ENCODE data around the gene CC2D2B. TPM values are rescaled to one million over a fixed set of nuclear protein-coding genes. Genes with fewer than 3 reads are reported as not detected.

The CC2D2B gene
- total and polyA plus RNA-seq, 2 of the 13 experiments (the other 11 are each of a cell fraction or from before 2014, with no cell fraction given), result 0.20 TPM; not detected in 1

GRCh38 chr10:96043033-96043892 is 135.5 kb downstream of the CC2D2B start, which contains the start of gene CCNJ (continued):
- TF ChIP-seq, protein P1, sequence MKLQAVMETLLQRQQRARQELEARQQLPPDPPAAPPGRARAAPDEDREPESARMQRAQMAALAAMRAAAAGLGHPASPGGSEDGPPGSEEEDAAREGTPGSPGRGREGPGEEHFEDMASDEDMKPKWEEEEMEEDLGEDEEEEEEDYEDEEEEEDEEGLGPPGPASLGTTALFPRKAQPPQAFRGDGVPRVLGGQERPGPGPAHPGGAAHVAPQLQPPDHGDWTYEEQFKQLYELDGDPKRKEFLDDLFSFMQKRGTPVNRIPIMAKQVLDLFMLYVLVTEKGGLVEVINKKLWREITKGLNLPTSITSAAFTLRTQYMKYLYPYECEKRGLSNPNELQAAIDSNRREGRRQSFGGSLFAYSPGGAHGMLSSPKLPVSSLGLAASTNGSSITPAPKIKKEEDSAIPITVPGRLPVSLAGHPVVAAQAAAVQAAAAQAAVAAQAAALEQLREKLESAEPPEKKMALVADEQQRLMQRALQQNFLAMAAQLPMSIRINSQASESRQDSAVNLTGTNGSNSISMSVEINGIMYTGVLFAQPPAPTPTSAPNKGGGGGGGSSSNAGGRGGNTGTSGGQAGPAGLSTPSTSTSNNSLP (IDR thresholded peaks at IDR 0.05; ENCODE audit: low read depth, low read length), result no peak
- TF ChIP-seq SP1 (IDR thresholded peaks at IDR 0.05) (no peak), SP1 (CRISPR knock-in tag; IDR thresholded peaks at IDR 0.05) (no peak), THAP9 (CRISPR knock-in tag; IDR thresholded peaks at IDR 0.05; ENCODE audit: borderline replicate concordance) (no peak), NFKBIZ (CRISPR knock-in tag; IDR thresholded peaks at IDR 0.05) (no peak), ZFP1 (CRISPR knock-in tag; IDR thresholded peaks at IDR 0.05) (no peak), ZNF792 (CRISPR knock-in tag; IDR thresholded peaks at IDR 0.05) (no peak; the same call in 1 of the 2 replicates), SIX1 (CRISPR knock-in tag; IDR thresholded peaks at IDR 0.05; ENCODE audit: borderline replicate concordance) (no peak), HMG20A (CRISPR knock-in tag; IDR thresholded peaks at IDR 0.05; ENCODE audit: borderline replicate concordance) (no peak), MTA1 (CRISPR knock-in tag; IDR thresholded peaks at IDR 0.05; ENCODE audit: borderline replicate concordance) (peak; percentile 33; the same call in 1 of the 2 replicates), RBM22 (optimal IDR thresholded peaks at IDR 0.05; ENCODE audit: low read length) (no peak), ZNF317 (CRISPR knock-in tag; IDR thresholded peaks at IDR 0.05) (no peak), NFYC (CRISPR knock-in tag; IDR thresholded peaks at IDR 0.05) (peak; percentile 88), KDM1A (CRISPR knock-in tag; IDR thresholded peaks at IDR 0.05) (no peak), PAF1 (CRISPR knock-in tag; IDR thresholded peaks at IDR 0.05) (no peak), NR2C2 (CRISPR knock-in tag; IDR thresholded peaks at IDR 0.05; ENCODE audit: borderline replicate concordance) (peak; percentile 67)
- TF ChIP-seq, protein P2, sequence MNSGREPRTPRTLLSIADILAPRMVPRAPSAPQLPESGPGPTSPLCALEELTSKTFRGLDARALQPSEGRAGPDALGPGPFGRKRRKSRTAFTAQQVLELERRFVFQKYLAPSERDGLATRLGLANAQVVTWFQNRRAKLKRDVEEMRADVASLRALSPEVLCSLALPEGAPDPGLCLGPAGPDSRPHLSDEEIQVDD (CRISPR knock-in tag; IDR thresholded peaks at IDR 0.05; ENCODE audit: borderline replicate concordance), result peak; percentile 88; the same call in 1 of the 2 replicates
- TF ChIP-seq, protein P3, sequence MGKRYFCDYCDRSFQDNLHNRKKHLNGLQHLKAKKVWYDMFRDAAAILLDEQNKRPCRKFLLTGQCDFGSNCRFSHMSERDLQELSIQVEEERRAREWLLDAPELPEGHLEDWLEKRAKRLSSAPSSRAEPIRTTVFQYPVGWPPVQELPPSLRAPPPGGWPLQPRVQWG (CRISPR knock-in tag; IDR thresholded peaks at IDR 0.05; ENCODE audit: borderline replicate concordance, low read depth), result no peak
- TF ChIP-seq, protein P4, sequence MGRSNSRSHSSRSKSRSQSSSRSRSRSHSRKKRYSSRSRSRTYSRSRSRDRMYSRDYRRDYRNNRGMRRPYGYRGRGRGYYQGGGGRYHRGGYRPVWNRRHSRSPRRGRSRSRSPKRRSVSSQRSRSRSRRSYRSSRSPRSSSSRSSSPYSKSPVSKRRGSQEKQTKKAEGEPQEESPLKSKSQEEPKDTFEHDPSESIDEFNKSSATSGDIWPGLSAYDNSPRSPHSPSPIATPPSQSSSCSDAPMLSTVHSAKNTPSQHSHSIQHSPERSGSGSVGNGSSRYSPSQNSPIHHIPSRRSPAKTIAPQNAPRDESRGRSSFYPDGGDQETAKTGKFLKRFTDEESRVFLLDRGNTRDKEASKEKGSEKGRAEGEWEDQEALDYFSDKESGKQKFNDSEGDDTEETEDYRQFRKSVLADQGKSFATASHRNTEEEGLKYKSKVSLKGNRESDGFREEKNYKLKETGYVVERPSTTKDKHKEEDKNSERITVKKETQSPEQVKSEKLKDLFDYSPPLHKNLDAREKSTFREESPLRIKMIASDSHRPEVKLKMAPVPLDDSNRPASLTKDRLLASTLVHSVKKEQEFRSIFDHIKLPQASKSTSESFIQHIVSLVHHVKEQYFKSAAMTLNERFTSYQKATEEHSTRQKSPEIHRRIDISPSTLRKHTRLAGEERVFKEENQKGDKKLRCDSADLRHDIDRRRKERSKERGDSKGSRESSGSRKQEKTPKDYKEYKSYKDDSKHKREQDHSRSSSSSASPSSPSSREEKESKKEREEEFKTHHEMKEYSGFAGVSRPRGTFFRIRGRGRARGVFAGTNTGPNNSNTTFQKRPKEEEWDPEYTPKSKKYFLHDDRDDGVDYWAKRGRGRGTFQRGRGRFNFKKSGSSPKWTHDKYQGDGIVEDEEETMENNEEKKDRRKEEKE (IDR thresholded peaks at IDR 0.05), result no peak
- TF ChIP-seq, protein P5, sequence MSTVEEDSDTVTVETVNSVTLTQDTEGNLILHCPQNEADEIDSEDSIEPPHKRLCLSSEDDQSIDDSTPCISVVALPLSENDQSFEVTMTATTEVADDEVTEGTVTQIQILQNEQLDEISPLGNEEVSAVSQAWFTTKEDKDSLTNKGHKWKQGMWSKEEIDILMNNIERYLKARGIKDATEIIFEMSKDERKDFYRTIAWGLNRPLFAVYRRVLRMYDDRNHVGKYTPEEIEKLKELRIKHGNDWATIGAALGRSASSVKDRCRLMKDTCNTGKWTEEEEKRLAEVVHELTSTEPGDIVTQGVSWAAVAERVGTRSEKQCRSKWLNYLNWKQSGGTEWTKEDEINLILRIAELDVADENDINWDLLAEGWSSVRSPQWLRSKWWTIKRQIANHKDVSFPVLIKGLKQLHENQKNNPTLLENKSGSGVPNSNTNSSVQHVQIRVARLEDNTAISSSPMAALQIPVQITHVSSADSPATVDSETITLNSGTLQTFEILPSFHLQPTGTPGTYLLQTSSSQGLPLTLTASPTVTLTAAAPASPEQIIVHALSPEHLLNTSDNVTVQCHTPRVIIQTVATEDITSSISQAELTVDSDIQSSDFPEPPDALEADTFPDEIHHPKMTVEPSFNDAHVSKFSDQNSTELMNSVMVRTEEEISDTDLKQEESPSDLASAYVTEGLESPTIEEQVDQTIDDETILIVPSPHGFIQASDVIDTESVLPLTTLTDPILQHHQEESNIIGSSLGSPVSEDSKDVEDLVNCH (CRISPR knock-in tag; IDR thresholded peaks at IDR 0.05), result no peak
